Lung (tissue), 12 donors: ENCODE data around the gene ELOF1. TPM values are rescaled to one million over a fixed set of nuclear protein-coding genes. Genes with fewer than 3 reads are reported as not detected.

Experiments used
- ATAC-seq: fragments of 200-7000 bp; cut with Tn5 transposase; one replicate; pipeline ENCODE4 v1.9.1; 2020; ENCODE audit warnings: moderate number of reproducible peaks; ENCODE audit not compliant: insufficient read depth, low FRiP score
- DNase-seq, 3 donors: peaks; one replicate each; pipeline ENCODE4 v3.0.0-alpha.2; 2013 to 2017
- H3K27ac ChIP-seq, 2 donors: one replicate each; pipeline ENCODE4 v1.5.1; 2013; ENCODE audit warnings: mild to moderate bottlenecking in 2 of 2, moderate library complexity in 2 of 2, control low read depth in 1 of 2, inconsistent platforms in 1 of 2, low read depth in 1 of 2, low read length in 1 of 2
- H3K27me3 ChIP-seq, 3 donors: one replicate each; pipeline ENCODE4 v1.5.1; 2013; ENCODE audit warnings: low read length in 2 of 3; ENCODE audit not compliant: control insufficient read depth in 3 of 3, insufficient read depth in 3 of 3
- H3K36me3 ChIP-seq, 4 donors: one replicate each; pipeline ENCODE4 v1.5.1; 2013; ENCODE audit warnings: low read length in 4 of 4, mild to moderate bottlenecking in 1 of 4, moderate library complexity in 1 of 4; ENCODE audit not compliant: control insufficient read depth in 4 of 4, insufficient read depth in 4 of 4
- H3K4me1 ChIP-seq, 5 donors: one replicate each; pipeline ENCODE4 v1.5.1; 2013; ENCODE audit warnings: low read length in 5 of 5, mild to moderate bottlenecking in 2 of 5, moderate library complexity in 1 of 5; ENCODE audit not compliant: control insufficient read depth in 5 of 5, insufficient read depth in 5 of 5
- H3K4me3 ChIP-seq: one replicate; pipeline ENCODE4 v1.5.1; 2013; ENCODE audit warnings: mild to moderate bottlenecking, control low read depth, moderate library complexity
- H3K9ac ChIP-seq, 2 donors: one replicate each; pipeline ENCODE4 v1.5.1; 2013; ENCODE audit warnings: low read length in 2 of 2, control low read depth in 1 of 2; ENCODE audit not compliant: insufficient read depth in 1 of 2
- H3K9me3 ChIP-seq, 4 donors: one replicate each; pipeline ENCODE4 v1.5.1; 2013; ENCODE audit warnings: low read length in 3 of 4, mild to moderate bottlenecking in 1 of 4, moderate library complexity in 1 of 4; ENCODE audit not compliant: control insufficient read depth in 4 of 4, insufficient read depth in 3 of 4
- CTCF ChIP-seq: IDR thresholded peaks from 2 replicates; pipeline ENCODE4 v1.5.1; 2012; ENCODE audit warnings: mild to moderate bottlenecking; ENCODE audit errors: control extremely low read depth, extremely low read depth
- WGBS, 2 donors: extraction: QIAGEN DNeasy Blood & Tissue Kit; methylation state at CpG; one replicate each; pipeline ENCODE4 v1.1.7; 2013; 5-methylcytosine and 5-hydroxymethylcytosine counted together
- polyA plus RNA-seq, 2 donors: library from polyadenylated mRNA; stranded (reverse); fragments of 200-250 nt; gene quantifications; one replicate each; pipeline ENCODE4 v1.2.1, GENCODE V29; 2013
- total RNA-seq, 2 donors: library from RNA; depleted of rRNA in 1 of 2; stranded (reverse); fragments of >200 nt in 1 of 2; gene quantifications; one replicate each; pipeline ENCODE4 v1.2.1, GENCODE V29; 2014 to 2021
- donor health status: control.
- donor health status: control.
- donor health status: Bipolar disorder and iron deficiency.
- donor health status: healthy.
- donor health status: DM: yes; HTN: yes; CAD: no.

ELOF1 gene
- total and polyA plus RNA-seq, 4 donors, result 19.2 to 82.8 (median 60.5) TPM

- H3K4me3 ChIP-seq, result peak within 1 kb of the TSS; percentile 84
- peaks cover 0 to 11% (median 4%) of the 10 kb centered on the region in 5 donors for H3K4me1 ChIP-seq
- no peaks in the 10 kb centered on the region for H3K9me3 ChIP-seq
- no peak for TF ChIP-seq CTCF
- peak within 1 kb of the TSS; percentile 93 to 99 for H3K27ac ChIP-seq
- 0% methylated on average over 43 to 47 of the region's 47 CpGs for WGBS, 2 donors
- no peaks in the 10 kb centered on the region for H3K27me3 ChIP-seq
- peaks cover 0 to under 1% (median 0%) of the 10 kb centered on the region in 4 donors for H3K36me3 ChIP-seq
- DNase-seq, result peak; percentile 97 to 98 (median 98)
- ATAC-seq, result peak; percentile 99
- peak within 1 kb of the TSS; percentile 56 to 87 for H3K9ac ChIP-seq
Observed at GRCh38 chr19:11528551-11529341, 30.3 kb downstream of the ELOF1 start, which contains the start of gene ECSIT. TSS of gene ECSIT (minus strand) at chr19:11529134. CDS start at chr19:11519170, 9,964 bp downstream.

GRCh38 chr19:11519138-11519537, 39.9 kb downstream of the ELOF1 start:
- no peak for DNase-seq
- Histone ChIP-seq H3K4me3 (no peak overlapping the region), H3K9ac (no peak overlapping the region), H3K36me3 (peaks cover 4 to 19% (median 13%) of the 10 kb centered on the region in 4 donors), H3K27me3 (no peaks in the 10 kb centered on the region), H3K4me1 (no peaks in the 10 kb centered on the region), H3K9me3 (no peaks in the 10 kb centered on the region), H3K27ac (no peak overlapping the region)
- WGBS, 2 donors, result 93 to 97% methylated on average over 9 of the region's 9 CpGs
- no peak for TF ChIP-seq CTCF
- ATAC-seq, result no peak

- Histone ChIP-seq H3K4me3 (no peak overlapping the region), H3K27ac (no peak overlapping the region), H3K9me3 (no peaks in the 10 kb centered on the region), H3K36me3 (peaks cover 10 to 32% (median 15%) of the 10 kb centered on the region in 4 donors), H3K9ac (no peak overlapping the region), H3K27me3 (no peaks in the 10 kb centered on the region), H3K4me1 (no peaks in the 10 kb centered on the region)
- WGBS, 2 donors, result 96 to 98% methylated on average over 20 of the region's 20 CpGs
- DNase-seq, result no peak
- no peak for TF ChIP-seq CTCF
- ATAC-seq, result no peak
Observed at GRCh38 chr19:11513946-11514345, 45.1 kb downstream of the ELOF1 start.
